Loucy (cell line): ENCODE data around the gene UPF1.

Experiments
- CTCF ChIP-seq: fragments of 200-600 bp; sonication (generic); conservative IDR thresholded peaks from 2 replicates; pipeline ENCODE4 v1.5.1; 2014; ENCODE audit warnings: mild to moderate bottlenecking, antibody characterized with exemption, low read length
- EZH2phosphoT487 ChIP-seq: fragments of 200-600 bp; IDR thresholded peaks from 2 replicates; pipeline ENCODE4 v1.6.1; 2018; ENCODE audit warnings: antibody characterized with exemption, mild to moderate bottlenecking, moderate library complexity, borderline replicate concordance

GRCh38 chr19:18809149-18809868, 22.4 kb upstream of the UPF1 start:
- TF ChIP-seq CTCF (no peak), EZH2phosphoT487 (no peak)
